Stimulated activated CD8-positive, alpha-beta memory T cell treated with anti-CD3 and anti-CD28 coated beads, Interleukin-12 subunit alpha, Interleukin-12 subunit beta, amount 100 ng/mL, for 1 hour (primary cell): ENCODE results near the gene HSD17B12.

Source experiments
- DNase-seq: peaks from one replicate; pipeline ENCODE4 v3.0.0-alpha.2; 2020; ENCODE audit warnings: low read depth

HSD17B12 gene

DNA sequence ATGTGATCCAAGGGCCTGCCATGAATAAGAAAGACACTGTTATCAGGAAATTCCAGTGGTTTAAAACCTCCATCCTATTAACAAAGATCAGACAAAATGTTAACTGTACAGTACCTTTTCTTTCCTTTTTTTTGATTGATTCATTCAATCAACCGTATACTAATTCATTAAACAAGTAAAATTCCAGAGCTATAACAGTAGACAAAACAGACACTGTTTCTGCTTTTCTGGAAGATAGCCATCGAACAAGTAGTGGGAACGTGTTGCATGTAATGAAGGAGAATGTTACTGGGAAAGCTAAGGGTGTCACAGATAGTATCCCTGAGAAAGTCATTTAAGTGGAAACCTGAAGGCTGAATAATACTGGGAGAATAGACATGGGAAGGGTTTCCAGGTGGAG lies 126.4 kb downstream of the HSD17B12 start:
- DNase-seq, result no peak

DNA sequence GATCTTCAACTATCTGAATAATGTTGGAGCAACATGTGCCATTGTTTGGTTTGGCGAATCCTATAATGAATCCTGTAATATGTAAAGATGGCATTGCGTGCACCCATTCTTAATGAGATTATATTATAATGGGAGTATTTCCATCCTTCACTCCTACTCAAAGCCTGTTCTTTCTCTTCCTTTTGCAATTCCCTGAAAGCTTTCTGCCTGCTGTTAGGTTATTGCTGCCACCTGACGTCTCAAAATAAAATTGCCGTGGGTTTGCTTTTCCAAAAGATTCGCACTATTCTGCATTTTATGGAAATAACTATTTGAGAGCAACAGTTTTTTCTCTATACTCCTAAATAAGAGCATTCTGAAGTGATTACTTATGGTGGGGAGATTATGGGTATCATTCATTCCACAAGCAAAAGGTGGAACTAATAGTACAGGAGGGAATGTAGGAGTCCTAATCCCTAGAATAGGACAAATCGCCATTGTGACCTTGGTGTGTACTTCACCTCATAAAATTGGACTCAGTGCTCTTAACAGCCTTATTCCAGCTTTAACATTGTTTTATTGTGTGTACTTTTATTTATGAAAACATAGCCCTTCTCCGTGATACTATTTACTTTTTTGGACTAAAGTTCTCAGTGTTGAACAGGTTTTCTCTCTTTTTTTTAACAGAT lies 130.5 kb downstream of the HSD17B12 start:
- DNase-seq, result no peak

DNA sequence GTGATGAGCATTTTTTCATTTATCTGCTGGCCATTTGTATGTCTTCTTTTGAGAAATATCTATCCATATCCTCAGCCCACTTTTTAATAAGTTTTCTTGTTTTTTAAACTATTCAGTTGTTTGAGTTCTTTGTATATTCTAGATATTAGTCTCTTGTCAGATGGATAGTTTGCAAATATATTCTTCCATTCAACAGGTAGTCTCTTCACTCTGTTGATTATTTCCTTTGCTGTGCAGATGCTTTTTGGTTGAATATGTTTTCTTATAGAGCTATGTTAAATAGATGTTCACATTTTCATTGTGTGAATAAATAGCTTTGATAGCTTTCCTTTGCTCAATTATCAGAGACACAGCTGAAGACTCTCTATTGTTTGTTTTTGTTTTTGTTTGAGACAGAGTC lies 131.9 kb downstream of the HSD17B12 start:
- no peak for DNase-seq

DNA sequence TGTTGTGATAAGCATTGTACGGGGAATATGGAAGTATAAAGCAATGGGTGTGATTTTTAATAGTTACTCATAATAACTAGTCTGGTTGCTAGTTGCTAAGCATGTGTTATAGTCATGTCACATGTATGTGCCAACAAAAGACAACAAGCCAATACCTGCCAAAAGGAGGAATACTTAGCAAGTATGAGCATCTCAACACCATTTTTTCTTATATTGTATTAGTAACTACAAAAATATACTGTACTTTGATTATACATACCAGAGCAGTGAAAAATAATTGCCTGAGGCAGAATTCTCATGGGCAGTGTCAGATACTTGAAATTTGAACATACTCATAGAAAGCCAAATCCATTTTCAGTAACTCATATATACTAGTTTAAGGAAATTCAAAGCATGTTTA lies 137.7 kb downstream of the HSD17B12 start:
- no peak for DNase-seq

DNA sequence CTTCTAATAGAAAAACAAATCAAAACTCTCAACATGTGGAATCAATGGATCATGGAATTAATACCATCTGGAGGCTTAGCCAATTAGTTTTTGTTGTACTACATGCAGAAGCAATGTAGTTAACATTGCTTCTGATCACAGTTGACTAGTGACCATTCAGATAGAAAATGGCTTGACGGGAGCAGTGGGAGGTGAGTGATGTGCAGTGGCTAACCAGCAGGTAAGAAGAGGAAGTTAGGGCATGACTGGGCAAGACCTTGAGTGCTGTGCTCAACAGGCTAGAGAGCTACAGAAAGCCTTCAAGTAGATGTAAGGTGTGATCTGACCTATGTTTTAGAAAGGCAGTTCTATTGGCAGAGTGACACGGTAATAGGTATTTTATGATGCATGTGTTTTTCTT lies 139.4 kb downstream of the HSD17B12 start:
- DNase-seq, result no peak

DNA sequence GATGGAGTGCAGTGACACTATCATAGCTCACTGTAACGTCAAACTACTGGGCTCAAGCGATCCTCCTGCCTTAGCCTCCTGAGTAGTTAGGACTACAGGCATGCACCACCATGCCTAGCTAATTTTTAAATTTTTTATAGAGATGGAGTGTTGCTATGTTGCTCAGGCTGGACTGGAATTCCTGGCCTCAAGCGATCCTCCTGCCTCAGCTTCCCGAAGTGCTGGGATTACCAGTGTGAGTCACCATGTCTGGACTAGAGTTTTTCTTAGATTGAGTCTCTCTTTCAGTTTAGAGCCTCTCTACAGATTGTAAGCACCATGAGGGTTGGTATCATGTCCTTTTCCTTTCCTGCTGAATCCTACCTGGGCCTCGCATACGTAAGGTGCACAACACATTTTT lies 142.8 kb downstream of the HSD17B12 start:
- no peak for DNase-seq

DNA sequence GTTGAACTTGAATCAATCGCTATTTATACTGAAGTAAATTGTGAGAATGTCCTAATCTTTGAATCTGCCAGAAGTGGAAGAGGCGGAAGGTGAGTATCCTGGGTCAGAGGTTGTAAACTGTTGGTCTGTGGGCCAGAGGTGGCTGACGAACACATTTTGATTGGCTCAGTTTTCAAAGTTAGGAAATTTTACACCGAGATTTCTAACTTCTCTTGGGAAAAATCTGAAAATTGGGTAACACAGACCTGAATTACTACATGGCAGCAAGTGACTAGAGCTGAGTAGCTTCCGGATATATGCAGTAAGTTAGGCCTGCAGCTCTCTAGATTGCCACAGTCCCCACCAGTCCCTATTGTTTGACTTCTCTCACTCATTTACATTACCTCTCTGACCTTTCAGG lies 143.3 kb downstream of the HSD17B12 start:
- DNase-seq, result no peak

DNA sequence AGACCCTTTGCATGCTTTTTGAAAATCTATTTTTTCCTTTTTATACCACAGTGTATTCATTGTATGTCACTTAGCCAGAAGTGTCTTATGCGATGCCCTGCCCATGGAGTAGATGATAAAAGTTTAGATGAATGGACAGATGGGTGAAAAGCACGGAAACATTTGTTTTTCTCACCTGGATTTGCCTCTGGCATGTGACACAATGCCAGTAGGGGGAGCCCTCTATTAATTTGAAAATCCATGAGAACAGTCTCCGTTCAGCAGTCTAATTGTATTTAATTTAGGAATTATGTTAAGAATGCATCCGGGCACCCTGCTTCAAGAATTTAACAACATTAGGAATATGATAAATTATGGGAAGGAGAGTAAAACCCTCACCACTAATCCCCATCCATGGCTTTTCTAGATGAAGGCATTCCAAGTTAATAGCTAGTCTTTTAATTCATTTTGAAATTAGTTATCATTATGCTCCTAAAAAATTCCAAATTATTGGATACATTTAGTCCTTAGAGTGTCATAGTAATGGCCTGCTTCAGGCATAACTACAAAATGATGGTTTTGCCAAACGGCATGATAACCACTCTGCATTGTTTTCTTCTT lies 144.8 kb downstream of the HSD17B12 start:
- DNase-seq, result no peak

DNA sequence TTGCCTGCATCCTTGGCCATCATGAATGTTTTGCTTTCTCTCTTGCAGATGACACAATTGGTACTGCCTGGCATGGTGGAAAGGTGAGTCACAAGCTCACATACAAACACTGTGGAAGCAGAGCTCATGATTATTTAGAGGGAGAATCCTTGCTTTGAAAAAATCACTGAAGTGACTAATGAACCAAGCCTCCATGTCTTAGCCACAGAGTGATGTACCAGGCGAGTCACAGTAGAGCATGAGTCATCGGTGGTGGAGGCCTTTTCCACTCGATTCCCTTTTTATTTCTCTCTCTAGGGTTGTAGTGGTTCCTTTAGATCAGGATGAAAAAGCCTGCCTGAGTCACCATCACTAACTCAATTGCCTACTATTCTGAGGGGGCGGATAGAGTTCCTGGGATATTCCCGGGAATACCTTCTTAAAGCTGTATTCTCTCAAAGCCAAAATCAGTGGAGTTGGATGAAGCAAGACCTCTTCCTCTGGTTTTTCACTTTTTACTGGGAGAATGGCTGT lies 150.4 kb downstream of the HSD17B12 start:
- DNase-seq, result peak; percentile 13

DNA sequence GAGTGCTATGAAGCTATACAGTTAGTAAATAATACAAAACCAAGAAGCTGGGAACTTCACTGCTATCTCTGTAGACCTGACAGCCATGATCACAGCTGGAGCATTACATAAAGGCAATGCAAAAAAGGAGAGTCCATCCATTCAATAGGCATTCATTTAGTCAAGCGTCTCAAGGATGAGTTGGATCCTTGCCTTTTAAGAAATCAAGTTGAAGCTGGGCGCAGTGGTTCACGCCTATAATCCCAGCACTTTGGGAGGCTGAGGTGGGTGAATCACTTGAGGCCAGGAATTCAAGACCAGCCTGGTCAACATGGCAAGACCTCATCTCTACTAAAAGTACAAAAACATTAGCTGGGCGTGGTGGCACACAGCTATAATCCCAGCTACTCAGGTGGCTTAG lies 152.0 kb downstream of the HSD17B12 start:
- DNase-seq, result no peak

DNA sequence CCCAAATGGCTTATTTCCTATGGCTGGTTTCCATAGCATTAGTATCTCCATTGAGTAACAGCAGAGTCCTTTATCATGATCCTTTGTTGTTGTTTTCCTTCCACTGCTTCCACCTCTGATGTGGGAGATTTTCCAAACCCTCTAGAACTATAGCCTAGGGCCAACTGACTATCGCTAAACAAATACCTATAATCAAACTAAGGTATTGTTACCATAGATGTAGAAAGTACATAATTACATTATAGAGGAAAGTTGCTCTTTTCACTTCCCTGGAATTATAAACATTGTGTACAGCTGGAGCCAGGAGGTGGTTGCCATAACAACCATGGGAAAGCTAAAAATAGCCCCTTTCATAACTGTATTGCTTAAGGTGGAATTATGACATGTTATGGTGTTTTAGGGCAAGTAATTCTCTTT lies 153.1 kb downstream of the HSD17B12 start:
- DNase-seq, result no peak

DNA sequence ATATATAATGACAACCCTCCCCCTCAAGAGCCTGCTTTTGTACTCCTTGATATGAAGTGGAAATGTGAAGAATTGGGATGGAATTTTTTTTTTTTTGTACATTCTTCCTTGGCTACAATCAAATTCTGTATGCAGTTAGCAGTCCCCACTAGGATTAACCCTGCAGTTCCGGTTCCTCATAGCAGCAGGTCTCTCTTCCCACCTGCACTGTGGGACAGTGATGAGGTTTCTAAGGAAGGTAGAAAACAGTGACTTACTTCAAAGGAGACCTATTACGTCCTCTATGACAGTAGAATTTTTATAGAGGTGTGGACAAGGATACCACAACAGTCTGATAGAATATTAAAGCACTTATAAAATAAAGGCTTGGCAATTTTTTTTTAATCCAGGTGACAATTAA lies 153.7 kb downstream of the HSD17B12 start:
- DNase-seq, result no peak

DNA sequence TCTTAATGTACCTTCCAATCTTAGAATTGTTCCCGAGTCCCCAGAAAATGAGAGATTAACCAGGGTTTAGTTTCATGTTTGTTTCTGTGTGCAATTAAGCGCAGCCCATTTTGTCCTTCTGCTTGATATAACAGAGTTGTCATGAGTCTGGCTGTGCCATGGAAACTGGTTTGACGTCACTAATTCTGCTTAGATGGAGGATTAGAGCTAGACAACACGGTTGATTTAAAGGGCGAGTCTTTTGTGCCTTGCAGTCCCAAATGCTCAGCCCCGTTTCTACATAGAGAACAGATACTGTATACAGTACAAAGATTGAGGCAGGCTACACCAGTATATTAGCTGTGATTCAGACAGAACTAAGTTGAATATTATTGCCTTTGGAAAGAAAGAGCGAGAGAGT lies 154.6 kb downstream of the HSD17B12 start:
- no peak for DNase-seq

DNA sequence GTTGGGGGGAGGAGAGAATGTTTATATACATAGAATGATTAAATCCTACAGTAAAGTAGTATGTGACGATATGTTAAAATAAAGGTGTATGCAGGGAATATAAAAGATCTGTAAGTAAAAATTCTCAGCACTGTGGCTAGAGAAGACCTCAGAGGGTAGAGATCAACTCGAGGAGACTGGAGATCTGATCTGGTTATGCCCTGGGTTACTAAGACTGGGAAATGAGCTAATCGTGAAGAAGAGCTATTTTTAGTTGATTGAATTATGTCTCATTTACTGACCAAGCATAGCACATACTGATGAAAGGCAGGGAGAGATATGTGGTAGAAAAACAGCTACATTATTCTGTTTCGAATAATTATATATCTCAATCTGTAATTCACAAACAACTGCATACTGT lies 157.3 kb downstream of the HSD17B12 start:
- no peak for DNase-seq

DNA sequence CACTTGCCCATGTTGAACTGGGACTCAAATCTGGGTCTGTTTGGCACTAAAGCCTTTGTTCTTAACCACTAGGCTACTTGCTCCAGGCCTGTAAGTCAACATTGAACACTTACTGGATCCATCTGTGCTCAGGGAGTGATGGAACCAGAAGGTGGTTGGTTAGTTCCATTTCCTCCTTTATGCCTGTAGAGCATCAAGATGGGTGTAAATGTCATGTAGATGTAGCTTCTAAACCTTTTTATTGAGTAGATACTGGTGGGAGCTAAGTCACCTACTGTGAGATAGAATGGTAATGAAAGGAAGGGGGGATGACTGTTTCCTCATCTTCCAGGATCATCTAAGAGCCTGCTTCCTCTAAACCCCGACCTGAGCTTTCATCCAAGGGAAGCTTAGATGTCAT lies 161.5 kb downstream of the HSD17B12 start:
- no peak for DNase-seq

DNA sequence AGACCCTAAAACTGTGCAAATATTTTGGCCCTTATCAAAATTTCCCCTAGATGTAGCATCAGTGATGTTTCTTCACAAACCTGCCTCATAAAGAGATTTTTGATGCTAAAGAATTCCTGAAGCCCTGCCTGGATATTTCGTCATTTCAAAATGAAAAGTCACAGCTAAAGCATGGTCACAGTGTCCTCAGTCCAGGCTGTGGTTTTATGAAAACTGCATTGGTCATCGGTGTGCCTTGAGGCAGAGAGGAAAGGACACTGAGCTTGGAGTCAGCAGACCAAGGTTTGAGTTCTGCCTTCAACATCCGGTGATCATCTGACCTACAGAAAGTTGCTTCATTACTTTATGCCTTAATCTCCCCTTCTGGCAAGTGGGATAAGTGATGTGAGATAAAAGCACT lies 165.3 kb downstream of the HSD17B12 start:
- no peak for DNase-seq

DNA sequence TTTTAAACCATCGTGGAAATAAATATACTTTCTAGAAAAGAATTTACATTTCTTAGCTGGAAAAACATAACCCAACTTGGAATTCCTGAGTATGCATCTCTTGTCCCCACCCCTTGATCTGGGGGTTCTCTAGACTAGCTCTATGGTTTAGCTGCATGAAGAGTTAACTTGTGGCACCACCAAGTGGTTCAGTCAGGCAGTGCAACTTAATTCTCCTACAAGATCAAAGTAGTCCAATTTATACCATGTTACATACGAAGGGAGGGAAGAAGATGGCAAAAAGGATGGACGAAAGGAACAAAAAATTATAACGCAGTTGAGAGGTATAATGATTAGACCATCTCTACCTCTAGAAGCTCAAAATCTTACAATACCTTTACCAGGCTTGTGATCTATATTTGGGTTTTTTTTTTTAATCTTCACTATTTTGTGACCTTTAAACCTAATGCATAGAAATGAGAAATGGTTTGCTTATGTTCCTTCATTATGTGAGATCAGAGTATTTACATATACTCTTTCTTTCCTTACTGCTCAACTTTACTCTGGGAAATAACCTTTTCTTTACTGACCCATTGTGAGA lies 171.6 kb downstream of the HSD17B12 start:
- DNase-seq, result peak; percentile 25

DNA sequence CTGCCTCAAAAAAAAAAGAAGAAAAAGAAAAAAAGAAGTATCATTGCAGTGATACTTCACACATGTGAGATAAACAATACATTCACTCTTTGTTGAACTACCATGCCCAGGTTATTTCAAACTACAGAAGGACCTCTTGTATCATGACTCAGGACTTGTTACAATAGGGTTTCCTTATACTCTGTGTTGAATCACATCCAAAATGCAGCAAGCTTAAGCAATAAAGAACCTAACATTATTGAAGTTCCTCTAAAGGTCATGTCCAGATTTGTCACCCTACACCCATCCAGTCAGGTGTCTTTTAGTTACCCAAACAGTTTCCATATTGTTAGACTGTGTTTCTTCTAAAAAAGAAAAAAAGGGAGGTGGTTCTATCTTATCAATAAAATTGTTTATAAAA lies 173.2 kb downstream of the HSD17B12 start:
- DNase-seq, result no peak

DNA sequence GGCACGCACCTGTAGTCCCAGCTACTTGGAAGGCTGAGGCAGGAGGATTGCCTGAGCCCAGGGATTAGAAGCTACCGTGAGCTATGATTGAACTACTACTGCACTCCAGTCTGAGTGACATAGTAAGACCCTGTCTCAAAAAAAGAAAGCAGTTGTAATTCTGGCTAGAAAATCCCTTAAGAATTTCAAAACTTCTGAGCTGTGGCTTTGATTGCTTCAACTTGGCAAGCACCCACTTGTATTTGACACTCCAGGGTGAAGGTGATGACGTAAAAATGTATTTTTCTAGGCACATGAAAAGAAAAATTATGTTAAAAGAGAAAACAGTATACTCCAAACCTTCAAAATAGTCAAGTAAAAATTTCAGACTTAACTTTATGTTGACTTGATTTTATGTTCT lies 176.5 kb downstream of the HSD17B12 start:
- DNase-seq, result no peak

DNA sequence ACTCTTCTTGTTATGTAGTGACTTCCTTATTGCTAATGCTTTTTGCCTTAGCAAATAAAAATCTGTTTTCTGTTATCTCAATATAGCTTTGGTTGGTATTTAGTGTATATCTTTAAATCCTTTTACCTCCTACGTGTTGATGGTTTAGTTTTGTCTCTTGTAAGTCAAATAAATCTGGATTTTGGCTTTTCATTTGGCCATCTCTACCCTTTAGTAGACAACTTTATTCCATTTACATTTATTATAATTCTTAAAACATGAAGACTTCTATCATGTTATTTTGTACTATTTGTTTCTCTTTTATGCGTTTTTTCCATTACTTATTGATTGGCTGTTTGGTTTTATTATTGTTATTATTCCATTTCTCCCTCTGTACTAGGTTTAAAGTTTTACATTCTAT lies 180.6 kb downstream of the HSD17B12 start:
- no peak for DNase-seq

DNA sequence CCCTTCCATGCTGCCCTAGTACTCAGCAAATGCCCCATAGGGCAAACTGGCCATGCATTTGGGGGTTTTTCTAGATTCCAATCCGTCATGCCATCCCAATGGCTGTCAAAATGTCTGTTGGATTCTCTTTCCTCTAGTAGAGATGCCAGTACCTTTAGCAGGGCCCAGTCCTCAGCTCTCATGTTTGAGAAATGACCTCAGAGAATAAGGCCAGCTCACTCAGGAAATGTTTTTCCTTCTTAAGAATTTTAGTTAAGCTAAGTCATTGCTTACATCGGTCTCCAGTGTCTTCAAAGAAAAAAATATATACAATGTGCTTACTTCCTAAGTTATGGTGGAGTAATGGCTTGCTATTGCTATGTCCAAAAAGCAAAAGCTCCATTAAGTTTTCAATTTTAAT lies 186.0 kb downstream of the HSD17B12 start:
- DNase-seq, result no peak

DNA sequence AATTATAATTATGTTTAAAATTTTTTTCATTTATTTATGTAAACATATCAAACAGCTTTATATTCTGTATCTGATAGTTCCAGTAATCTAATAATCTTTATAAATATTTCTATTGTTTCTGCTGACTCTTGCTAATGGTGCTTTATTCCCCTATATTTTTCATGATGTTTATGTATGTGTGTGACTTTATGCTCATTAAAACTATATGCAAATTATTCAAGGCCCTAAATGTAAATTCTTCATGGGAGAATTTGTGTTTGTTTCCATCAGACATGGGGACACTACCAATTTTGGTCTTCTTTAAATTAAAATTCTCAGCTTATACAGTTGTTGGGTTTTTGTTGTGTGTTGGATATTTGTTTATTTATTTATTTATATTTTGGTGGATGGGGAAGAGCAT lies 186.4 kb downstream of the HSD17B12 start:
- DNase-seq, result no peak

DNA sequence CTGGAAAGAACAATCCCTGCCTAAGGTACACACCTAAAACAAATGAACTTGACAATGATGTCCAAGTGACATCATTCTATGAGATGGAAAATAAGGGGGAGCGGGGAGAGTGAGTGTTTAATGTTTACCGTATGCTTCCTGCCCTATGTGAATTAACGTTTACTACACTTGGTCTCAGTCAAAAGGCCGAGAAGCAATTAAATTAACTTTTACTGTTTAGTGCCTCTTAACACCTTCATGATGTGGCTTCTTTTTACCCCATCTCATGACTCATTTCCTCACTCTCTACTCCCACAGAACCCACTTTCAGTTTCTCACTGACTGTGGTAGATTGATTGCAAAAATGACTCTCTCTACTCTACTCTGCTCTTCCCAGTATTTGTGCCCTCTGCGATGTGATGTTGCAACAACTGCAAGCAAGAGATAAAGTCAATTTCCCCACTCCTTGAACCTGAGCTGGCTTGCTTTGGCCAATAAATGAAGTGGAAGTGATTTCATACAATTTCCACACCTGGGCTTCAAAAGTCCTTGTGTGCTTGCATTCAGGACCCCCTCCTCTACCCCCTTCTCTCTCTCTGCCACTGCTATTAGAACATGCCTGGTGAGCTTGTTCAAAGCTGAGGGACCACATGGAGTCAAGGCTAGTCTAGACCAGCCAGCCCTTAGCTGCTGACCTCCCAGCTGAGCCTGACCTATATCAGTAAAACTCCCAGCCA lies 188.5 kb downstream of the HSD17B12 start:
- DNase-seq, result peak; percentile 8
